ENCODE measurements around the gene SHANK1.

- no peak for TF ChIP-seq BORCS8-MEF2B (CRISPR knock-in tag; IDR thresholded peaks at IDR 0.05)
- TF ChIP-seq MLX (CRISPR knock-in tag; IDR thresholded peaks at IDR 0.05), result no peak
- no peak for TF ChIP-seq KLF12 (CRISPR knock-in tag; IDR thresholded peaks at IDR 0.05; ENCODE audit: borderline replicate concordance)
These were observed 3.2 kb downstream of the SHANK1 start for GRCh38 chr19:50716178-50717025.

All from HepG2 (cell line).